Activated T-cell treated with anti-CD3 and anti-CD28 coated beads for 4 hours (primary cell): ENCODE measurements around the gene CARD19.
A peak's percentile ranks its signal among the peaks of the same experiment; 100 is the strongest.

Source experiments
- DNase-seq: peaks from one replicate; pipeline ENCODE4 v3.0.0-alpha.2; 2020

CARD19 gene

GRCh38 chr9:93134740-93135444, 38.9 kb downstream of the CARD19 start:
- DNase-seq, result no peak

- DNase-seq, result no peak
These were observed 40.0 kb downstream of the CARD19 start for GRCh38 chr9:93136011-93136440.

GRCh38 chr9:93137362-93137761, 41.3 kb downstream of the CARD19 start:
- no peak for DNase-seq

- no peak for DNase-seq
These were observed 42.3 kb downstream of the CARD19 start for GRCh38 chr9:93138171-93138764.

DNA sequence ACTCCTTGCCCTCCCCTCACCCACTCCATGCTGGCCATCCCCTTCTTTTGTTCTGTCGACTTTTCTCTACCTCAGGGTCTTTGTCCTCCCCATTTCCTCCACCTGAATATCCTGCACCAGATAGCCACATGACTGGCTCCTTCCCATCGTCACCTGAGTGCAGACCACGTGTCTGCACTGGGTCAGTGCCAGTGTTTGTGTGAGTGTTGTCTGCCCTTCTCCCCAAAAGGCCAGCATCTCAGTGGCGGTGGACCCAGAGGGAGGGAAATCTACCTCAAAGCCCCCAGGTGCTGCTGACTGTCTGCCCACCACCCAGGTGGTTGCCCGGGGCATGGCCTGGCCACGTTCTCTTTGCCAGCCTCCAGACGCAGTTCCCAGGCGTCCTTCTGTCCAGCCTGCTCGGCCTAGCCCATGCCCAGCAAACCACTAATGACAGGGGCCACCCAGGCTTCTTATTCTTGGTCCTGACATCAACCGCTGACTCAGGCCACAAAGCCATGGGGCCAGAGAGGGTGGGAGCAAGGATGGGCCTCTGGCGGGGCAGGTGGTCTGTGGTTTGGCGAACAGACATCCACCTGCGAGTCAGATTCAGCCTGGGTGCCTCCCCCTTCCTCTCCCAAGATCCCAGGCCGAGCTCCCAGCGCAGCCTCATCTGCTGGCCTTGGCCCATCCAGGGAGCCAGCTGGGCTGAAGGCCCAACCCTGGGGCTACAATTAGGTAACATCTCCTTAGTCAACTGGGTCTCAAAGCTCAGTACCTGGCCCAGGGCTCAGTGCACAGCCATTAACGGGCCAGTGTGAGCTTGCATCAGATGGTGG, 43.6 kb downstream of the CARD19 start:
- no peak for DNase-seq

DNA sequence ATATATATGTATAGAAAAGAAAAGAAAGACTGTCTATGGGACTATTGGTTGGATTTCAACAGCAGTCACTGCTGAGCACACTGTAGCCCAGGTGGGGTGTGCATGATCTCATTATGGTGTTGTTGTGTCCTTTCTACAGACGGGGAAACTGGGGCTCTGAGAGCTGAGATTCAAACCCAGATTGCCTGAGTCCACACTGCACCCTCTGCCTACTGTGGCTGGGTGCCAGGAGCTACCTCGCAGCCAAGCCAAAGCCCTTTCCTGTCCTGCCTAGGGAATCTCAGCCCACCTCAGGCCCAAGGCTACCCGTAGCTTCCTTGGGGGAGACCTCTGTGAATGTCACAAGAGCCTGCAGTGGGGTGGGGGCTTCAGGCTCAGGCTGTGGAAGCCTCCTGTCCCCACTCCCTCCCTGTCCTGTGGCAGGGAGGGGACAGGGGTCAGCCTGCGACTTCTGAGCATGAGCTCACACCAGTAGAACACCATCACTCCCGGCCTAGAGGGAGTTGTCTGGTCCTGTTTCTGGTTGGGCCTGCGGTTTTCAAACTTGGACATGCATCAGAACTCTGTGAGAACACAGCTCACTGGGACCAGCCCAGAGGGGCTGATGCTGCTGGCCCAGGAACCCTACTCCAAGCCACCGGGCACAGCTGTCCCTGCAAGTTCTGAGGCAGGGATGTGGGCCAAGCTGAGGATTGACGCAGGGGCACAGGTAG, 45.9 kb downstream of the CARD19 start:
- DNase-seq, result no peak

GRCh38 chr9:93143830-93144530, 48.0 kb downstream of the CARD19 start:
- DNase-seq, result peak; percentile 32

DNA sequence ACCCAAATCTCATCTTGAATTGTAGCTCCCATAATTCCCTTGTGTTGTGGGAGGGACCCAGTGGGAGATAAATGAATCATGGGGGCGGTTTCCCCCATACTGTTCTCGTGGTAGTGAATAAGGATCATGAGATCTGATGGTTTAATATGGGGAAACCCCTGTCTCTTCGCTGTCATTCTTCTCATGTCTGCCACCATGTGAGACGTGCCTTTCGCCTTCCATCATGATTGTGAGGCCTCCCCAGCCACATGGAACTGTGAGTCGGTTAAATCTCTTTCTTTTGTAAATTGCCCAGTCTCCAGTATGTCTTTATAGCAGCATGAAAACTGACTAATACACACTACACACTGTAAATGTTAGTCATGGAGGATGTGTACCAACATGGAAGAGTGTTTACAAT, 50.7 kb downstream of the CARD19 start:
- DNase-seq, result peak; percentile 28

GRCh38 chr9:93147632-93148031, 51.6 kb downstream of the CARD19 start:
- no peak for DNase-seq

DNA sequence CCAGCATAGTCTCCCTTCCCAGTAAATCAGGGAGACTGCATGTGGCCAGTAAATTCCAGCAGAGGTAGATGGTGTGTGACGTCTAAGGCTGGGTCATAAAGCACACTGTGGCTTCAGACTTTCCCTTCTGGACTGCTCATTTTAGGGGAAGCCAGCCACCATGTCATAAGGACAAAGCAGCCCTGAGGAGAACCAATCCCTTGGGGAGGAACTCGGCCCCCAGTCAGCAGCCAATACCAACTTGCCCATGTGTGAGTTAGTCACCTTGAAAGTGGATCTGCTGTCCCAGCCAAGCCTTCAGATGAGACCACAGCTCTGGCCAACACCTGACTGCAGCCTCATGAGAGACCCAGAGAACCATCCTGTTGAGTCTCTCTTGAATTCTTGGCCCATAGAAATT, 52.7 kb downstream of the CARD19 start:
- no peak for DNase-seq

DNA sequence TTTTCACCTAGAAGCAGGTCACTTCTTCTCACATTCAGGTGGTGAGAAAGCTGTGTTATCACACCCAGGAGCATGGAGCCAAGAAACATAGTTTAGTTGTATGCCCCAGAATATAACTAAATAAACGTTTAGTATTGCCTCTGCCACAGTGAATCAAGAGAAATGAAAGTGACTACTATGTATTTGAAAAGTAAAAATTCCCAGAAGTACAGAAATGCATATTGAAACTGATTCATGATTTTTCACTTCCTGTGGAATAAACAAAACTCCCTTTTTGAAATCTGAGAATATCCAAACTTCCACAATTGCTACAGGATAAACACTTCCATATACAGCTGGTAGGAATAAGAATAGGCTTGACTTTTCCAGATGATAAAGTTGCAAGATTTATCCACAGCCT, 53.3 kb downstream of the CARD19 start:
- no peak for DNase-seq

DNA sequence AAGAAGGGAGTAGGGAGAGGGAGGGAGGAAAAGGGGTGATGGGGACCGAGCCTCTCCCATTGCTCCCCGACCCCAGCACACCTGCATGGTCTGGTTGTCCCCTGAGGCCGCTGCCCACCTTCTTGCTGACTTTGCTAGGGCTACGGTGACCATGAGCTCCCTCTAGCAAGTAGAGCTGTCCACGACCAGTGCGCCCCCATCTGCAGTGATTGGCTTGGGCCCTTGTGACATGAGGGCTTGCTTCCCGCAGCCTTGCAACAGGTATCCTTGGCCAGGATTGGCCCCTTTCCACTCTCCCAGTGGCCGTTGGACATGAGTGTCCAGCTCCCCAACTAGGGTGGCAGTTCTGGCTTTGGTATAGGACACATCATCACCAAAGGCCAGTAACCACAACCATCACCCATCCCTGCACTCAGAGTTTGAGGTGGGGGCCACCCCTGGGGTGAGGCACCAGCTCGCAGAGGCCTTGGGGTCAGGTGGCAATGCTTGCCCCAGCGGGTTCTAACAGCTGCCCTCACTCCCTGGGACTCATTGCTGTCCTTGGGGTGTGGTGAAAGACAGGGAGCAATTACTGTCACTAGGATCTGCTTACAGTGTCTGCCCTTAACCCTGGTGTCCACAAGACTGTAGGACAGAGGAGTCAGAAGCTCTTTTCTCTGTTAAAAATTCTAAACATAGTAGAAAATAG, 55.2 kb downstream of the CARD19 start:
- DNase-seq, result no peak

DNA sequence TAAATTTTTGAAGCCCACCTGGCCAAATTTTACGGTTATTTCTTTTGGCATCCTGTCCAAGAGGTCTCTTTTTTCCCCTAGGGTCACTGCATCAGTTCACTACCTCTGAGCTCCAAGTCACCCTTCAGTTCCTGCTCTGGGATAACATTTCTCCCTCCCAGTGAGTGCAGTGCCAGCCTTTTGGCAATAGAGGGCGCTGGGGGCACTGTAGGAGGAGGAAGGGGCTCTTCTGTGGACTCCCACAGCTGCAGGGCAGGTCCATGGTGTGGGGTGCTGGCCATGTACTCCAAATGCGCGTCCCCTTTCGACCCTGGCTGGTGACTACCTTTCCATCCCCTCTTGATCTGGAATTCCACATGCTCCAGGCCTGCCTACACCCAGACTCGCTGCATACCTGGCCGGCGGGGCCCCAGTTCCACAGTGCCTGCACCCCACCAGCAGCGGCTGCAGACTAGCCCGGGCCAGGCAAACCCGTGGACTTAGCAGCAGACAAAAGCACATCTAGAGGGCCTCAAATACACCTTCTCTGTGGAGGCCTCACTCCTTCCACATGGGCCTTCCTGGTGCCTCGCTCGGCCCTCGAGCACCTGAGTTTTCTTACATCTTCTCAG, 58.4 kb downstream of the CARD19 start:
- no peak for DNase-seq

DNA sequence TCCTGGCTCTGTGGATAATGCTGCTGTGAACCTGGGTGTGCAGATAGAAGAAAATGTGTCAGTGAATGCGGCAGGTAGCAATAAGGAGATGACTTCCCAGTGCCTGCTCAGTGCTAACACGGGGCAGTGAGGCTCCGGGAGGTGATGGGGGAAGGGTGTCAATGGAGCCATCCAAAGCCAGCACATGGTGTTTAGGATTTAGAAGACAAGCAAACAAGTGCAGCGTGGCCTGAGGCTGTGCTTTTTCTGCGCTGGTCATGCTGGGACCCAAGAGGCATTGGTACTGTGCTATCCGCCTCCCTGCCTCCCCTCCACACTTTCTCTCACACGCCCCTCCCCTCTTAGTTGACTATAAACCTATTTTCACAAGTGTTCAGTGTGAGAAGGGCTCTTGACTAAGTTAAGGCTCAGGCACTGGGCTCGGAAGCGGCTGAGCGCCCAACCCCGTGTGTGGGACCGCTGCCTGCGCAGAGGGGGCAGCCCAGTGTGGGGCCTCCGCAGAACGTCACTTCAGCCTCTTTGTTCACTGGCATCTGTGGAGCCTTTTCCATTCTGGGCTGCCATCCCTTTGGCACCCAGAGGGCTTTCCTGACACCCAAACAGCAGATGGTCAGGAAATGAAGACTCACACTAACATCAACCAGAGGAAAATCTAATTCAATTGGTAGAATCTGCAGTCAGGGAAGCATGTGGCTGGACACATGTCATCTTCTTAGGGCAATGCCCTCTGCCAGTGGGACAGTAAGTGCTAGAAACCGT, 59.9 kb downstream of the CARD19 start:
- DNase-seq, result no peak

GRCh38 chr9:93156475-93157008, 60.5 kb downstream of the CARD19 start:
- no peak for DNase-seq

GRCh38 chr9:93159601-93160471, 63.8 kb downstream of the CARD19 start:
- DNase-seq, result peak; percentile 54

DNA sequence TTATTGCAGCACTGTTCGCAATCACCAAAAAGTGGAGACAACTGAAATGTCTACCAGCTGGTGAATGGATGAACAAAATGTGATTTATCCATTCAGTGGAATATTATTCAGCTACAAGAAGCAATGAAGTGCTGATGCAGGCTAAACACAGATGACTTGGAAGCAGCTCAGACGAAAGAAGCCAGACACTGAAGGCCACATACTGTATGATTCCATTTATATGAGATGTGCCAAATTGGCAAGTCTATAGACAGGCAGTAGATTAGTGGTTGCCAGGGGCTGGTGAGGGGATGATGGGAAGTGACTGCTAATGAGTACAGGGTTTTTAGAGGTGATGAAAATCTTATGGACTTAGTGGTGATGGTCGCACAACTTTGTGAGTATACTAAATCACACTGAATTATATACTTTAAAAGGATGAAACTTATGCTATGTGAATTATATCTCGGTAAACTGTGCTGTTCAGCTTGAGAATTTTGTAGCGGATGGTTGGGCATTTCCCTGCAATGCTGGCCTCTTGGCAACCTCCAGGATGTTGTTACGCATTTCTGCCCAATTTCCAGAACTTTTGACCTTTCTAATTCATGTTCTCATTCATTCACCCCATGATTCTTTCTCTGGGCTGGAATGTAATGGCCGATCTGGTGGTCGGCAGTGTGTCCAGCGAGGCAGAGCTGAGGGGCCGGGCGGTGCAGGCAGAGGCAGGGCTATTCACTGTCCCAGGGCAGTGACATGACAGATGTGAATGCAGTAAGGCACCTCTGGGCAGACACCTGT, 66.0 kb downstream of the CARD19 start:
- DNase-seq, result no peak
